Stimulated activated CD4-positive, alpha-beta T cell treated with anti-CD3 and anti-CD28 coated beads, TNF-alpha, amount 100 ng/mL, for 24 hours (primary cell): Measurements from ENCODE around the gene BPIFA3.
"Not testable (repeated sequence)": the region's sequence is repeated elsewhere in the genome, so short reads cannot be mapped to it uniquely, and the experiment has no call there.

Experiments
- DNase-seq, 3 experiments: peaks; one replicate each; pipeline ENCODE4 v3.0.0-alpha.2; 2020; ENCODE audit warnings: low read depth in 3 of 3

BPIFA3 gene

DNA sequence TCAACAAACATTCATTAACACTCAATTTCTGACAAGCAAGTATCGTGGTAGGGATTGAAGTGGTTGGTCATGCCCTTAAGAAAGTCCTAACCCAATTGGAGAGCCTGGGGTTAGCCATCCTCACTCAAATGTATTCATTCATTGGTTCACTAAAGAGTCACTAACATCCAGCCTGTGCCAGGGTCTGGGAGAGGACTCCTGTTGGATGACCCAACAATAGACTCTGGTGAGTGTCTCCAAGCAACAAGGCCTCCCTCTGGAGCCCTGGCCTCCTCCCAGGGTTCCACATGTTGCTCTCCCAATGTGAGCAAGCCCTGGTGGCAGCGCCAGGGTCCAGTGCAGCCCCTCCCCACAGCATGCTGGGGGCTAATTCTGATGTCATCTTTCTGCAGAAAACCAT is at the start of gene BPIFA3:
Gene BPIFA3, plus strand, starts transcription at position 301 of the 400 bp plus-strand sequence. CDS start 185 bp downstream, outside the sequence.
- DNase-seq, result no peak

DNA sequence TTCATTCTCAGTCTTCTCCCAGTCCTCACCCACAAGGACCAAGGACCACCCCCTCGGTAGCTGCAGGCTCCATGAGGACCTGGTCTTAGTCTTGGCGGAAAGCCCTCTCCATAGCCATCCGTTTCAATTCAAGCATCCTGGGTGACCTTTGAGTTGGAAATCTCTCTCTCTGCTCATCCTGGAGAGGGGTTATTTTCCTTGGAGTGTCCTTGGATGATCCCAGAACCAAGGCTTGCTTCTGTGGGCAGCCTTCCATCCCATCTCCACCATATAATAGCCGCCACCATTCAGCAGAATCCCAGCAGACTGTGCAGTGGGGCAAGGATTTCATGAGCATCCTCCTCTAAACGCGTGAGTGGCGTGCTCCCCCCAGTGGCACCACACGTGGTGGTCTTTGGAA is 49.3 kb upstream of the BPIFA3 start, which contains the start of gene BPIFA2:
Gene BPIFA2, plus strand, starts transcription at position 301 of the 400 bp plus-strand sequence. CDS start 987 bp downstream, outside the sequence.
- DNase-seq, result no peak

DNA sequence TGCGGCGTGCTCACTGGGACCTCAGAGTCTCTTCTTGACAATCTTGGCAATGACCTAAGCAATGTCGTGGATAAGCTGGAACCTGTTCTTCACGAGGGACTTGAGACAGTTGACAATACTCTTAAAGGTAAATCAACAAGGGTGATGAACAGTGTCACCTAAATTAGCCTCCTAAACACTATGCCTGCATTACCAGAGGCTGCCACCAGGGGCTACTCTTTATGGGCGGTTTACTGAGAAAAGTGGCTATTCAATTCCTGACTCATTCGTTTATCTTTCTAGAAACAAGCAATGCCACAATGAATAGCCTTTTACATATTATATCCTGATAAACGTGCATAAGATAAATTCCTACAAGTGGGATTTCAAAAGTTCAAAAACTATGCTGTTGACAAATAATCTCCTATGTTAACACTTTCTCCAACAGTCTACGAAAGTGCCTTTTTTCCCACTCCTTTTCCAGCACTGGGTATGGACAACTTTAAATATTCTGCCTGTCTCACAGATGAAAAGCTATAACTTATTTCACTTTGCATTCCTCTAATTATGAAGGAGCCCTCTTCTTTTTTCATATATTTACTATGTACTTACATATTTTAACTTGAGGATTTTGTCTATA is 47.9 kb upstream of the BPIFA3 start:
- peak in 1 of 3 experiments; percentile 31 for DNase-seq

DNA sequence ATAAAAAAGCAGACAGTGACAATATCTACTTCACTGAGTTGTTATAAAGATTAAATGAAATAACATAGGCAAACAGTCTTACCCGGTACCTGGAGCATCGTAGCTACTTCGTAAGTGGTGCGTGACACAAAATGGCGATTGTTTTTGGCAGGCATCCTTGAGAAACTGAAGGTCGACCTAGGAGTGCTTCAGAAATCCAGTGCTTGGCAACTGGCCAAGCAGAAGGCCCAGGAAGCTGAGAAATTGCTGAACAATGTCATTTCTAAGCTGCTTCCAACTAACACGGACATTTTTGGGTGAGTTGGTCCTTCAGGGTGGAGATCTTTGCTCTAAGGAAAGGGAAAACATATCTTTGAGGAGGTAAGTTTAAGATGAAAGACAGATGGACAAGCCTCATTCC is 44.4 kb upstream of the BPIFA3 start:
- no peak for DNase-seq

DNA sequence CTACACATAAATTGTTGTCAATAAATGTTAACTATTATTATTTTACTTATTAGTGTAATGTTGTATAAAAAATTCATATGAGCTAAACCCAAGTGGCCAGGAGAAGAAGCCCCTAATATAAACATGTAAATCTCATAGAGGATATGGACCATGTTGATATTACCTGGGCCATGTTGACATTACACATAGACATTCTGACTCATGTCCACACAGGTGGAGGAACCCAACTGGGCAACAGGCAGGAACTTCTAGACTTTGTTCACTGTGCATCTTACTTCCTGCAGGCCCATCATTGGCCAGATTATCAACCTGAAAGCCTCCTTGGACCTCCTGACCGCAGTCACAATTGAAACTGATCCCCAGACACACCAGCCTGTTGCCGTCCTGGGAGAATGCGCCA is 42.0 kb upstream of the BPIFA3 start:
- DNase-seq, result no peak

DNA sequence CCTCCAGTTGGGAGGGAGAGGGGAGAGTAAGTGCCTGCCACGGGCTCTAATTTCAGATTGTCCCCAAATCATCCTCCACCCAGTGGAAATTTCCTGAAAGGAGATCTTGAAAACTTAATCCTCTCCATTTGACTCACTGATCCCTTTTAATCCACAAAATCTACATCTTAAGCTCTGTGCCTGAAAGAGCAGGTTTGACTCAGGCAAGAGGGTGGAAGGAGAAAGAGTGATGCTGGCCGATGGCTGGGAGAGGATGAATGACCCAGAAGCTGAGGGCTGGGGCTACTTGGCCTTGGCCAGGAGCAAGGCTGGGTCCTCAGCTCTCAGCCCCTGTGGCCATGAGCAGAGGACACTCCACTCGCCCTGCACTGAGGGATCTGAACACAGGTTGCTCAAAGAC is 41.1 kb upstream of the BPIFA3 start:
- DNase-seq, result no peak

DNA sequence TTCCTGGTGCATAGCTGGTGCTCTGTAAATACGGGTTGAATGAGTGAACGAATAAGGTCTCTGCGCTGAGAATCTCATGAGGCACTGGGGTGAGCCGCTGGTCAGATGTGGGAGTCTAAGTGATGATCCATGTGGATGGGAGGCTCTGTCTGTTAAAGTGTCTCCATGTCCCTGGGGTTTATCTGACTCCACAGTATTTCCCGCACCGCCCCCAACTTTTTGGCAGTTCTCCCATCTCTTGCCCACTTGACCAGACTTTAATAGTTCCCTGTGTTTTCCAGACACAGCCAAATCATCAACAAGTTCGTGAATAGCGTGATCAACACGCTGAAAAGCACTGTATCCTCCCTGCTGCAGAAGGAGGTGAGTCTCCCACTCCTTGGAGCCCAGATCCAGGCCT is 39.3 kb upstream of the BPIFA3 start:
- no peak for DNase-seq

DNA sequence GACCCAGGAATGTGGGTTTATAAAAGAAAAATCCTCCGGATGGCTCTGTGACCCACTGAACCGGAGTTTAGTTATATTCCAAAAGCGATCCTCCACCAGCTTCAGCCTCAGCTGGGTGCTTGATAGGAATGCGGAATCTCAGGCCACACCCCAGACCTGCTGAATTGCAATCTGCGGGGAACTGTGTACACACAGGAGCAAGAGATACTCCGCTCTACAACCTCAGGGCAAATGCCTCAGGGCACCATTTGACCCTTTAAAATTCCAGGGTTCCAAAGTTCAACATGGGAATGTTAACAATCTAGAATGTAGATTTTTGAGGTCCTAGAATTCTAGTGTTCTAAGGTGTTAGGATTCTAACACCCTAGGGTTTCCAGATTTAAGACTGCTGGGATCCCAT is 38.4 kb upstream of the BPIFA3 start:
- no peak for DNase-seq

DNA sequence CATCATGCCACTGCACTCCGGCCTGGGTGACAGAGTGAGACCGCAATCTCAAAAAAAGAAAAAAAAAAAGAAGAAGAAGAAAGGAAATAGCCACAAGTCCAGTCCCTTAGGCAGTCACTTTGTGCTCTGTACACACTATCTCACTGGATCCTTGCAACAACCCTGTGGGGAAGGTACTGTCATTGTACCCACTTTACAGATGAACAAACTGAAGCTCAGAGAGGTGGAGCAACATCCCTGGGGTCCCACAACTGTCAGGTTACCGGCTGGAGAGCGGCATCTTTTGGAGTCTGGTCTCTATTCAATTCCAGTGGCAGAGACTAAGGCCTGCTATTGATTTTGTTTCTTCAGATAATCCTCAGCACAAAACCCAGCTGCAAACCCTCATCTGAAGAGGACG is 37.0 kb upstream of the BPIFA3 start:
- DNase-seq, result no peak

DNA sequence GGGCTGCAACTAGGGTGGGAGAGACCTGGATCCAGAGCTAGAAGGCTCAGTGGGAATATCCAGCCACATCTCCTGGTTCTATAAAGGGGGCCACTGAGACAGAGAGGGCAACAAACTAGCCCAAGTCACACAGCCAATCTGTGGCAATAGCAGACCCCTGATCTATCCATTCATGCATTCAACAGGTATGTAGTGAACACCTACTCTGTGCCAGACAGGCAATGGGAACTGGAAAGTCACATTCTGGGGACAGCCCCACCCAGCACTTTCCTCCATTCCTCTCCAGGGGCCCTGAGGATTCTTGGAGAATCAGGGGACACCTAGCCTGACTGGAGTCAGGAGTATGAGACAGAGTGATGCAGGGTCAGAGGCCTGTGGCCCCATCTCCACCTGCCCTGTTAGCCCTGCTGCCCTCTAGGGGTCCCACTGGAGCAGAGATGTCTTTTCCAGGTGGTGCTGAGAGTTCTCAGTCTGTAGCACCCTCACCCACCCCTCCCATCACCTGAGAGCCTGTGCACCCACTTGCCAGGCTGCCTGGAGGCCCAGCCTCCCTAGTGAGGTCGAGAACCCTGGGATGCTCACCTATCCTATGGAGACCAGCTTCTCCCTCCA is 35.6 kb upstream of the BPIFA3 start:
- no peak for DNase-seq

DNA sequence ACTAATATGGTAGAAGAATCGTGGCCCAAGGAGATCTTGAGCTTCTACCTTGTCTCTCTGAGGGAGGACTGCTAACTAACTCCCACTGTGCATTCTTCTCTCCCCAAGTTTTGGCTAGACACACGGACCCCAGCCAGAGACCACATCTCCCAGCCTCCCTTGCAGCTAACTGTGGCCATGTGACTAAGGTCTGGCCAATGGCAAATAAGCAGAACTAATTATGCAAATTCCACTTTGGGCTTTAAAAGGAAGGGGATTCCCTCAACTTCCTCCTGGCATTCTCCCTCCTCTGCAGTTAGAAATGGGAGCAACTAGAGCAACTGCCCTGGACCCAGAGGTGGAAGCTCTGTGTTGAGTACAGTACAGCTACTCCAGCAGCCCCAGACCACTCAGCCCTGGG is 33.8 kb upstream of the BPIFA3 start:
- DNase-seq, result no peak

DNA sequence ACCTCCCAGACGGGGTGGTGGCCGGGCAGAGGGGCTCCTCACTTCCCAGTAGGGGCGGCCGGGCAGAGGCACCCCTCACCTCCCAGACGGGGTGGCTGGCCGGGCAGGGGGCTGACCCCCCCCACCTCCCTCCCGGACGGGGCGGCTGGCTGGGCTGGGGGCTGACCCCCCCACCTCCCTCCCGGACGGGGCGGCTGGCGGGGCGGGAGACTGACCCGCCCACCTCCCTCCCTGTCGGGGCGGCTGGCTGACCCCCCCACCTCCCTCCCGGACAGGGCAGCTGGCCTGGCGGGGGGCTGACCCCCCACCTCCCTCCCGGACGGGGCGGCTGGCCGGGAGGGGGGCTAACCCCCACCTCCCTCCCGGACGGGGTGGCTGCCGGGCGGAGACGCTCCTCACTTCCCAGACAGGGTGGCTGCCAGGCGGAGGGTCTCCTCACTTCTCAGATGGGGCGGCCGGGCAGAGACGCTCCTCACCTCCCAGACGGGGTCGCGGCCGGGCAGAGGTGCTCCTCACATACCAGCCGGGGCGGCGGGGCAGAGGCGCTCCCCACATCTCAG is 32.0 kb upstream of the BPIFA3 start:
- not testable (repeated sequence) for DNase-seq

DNA sequence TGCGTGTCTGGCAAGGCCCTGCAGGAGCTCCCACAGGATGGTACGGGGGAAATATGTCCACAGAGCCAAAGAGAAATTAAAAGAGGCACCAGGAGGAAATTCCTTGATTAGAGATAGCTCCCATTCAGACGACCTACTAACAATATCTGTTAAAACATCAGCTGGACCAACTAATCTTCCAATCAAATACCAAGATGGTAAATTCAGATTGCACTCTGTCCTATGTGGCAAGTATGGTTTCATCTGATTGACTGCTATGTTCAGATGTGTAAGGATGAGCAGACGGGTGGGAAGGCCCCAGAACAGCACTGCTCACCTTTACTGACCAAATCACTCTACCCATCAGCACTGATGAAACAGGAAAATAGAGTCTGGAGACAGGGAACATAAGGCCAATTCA is 29.7 kb upstream of the BPIFA3 start:
- no peak for DNase-seq

DNA sequence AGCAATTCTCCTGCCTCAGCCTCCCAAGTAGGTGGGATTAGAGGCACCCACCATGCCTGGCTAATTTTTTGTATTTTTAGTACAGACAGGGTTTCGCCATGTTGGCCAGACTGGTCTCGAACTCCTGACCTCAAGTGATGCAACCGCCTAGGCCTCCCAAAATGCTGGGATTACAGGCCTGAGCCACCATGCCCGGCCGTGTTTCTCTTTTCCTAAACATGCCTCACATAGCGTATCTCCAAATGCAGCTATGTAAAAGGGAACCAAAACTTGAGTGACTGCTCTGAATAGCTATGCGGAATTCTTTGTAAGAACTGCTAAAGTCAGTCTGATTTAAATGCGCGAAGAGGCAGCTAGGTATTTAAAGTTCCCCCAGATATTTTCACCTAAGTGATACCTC is 28.7 kb upstream of the BPIFA3 start:
- DNase-seq, result no peak

DNA sequence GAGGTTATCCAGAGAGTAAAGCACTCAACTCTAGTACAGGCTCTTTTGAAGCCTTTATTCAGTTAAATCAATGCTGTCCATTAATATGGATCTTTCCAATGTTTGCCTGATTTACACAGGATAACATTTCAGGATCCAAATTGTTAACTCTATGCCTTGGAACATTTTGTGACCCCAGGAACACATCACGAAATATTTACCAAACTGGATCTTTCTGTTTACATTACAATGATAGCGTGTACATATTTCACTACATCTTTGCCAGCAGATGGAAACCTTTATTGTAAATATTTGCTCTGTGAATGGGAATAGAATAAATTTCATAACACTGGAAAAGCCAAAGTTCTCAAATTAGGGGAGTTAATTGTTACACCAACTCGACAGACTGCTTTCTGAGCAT is 25.7 kb upstream of the BPIFA3 start:
- DNase-seq, result no peak

DNA sequence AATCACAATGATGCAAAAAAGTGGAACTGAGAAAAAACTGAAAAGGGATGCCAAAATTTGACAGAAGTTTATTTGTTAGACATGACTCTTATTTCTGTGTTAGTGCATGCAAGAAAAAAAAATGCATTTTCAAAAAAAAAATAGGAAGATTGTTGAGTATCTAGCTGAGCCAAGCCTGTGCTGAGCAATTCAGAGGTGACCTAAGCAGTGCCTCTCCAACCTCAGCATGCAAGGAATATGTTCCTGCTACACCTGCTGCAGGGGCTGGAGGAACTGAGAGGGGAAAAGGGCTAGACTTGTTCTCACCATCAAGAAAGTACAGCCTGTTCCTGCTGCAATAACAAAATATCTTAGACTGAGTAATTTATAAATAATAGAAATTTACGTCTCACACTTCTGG is 25.2 kb upstream of the BPIFA3 start:
- DNase-seq, result no peak

DNA sequence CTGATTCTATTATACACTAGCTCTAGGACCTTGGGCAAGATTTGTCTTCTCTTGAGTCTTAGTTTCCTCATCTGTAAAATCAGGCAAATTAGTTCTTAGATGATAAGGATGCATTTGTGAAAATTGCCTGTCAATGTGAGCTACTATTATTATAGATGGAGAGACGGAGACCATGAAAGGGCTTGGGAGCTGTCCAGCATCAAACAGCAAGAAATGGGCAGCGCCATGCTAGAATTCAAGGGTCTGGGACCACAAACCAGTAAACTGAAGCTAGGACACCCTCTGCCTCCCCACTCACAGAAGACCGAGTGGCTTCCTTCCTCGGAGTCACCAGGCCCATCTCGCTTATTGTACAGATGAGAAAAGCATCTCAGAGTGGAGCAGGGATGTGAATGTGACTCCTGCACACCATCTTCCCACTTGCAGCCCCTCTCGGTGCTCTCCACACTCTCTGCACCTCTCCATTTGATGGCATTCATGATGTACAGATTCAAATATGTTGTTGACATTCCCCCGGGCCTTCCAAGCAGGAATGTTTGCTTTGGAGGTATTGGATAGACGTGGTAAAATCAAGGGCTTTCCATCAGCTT is 24.1 kb upstream of the BPIFA3 start:
- DNase-seq, result no peak

DNA sequence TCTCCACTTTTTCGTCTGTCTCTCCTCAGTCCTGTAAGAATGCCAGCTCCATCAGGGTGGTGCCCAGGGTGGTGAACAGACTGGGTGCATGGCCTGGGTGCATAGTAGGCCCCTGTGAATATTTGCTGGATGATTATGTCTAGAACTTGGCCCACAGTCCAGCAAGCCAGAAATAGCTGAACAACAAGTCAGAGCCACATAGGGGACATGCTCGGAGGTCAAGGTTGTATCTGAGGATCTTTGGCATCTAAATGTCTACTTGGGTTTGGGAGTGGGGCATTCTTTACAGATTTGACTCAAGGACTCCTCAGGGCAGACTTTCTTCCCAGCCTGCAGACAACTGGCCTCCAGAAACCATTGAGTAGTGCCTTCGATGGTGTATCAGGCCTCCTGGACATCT is 18.1 kb upstream of the BPIFA3 start:
- DNase-seq, result no peak

DNA sequence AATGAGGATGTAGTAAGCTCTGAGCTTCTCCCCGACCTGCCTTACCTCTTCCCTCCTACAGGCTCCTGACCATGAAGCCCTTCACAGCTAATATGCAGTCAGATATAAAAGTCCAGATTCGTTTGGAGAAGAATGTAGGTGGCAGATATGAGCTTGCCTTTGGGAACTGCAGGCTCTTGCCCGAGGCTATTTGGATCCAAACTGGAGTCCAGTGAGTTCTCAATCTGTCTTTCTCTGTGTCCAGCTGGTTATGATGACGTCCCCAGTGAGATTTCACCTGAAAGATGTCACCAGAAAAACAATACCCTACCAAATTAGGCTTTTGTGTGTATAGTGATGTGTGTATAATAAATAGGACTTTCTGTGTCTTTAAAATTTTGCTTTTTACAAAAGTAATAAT is 14.7 kb upstream of the BPIFA3 start:
- DNase-seq, result no peak

DNA sequence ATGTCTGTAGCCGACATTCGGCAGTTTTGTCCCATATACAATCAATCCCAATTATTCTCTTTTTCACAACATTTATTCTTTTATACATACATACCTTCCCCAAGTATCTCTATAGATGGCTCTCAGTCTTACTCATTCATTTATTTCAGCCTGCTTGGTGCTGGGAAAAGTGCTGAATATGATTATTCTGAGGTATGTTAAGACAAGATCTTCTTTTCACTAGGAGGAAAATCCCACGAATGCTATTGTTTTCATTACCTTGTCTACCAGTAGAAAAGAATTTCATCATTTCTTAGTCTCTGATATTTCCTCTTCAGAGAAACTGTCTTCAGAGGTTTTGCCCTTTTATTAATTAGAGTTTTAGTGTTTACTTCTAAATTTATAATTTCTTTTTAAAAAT is 13.7 kb upstream of the BPIFA3 start:
- no peak for DNase-seq

DNA sequence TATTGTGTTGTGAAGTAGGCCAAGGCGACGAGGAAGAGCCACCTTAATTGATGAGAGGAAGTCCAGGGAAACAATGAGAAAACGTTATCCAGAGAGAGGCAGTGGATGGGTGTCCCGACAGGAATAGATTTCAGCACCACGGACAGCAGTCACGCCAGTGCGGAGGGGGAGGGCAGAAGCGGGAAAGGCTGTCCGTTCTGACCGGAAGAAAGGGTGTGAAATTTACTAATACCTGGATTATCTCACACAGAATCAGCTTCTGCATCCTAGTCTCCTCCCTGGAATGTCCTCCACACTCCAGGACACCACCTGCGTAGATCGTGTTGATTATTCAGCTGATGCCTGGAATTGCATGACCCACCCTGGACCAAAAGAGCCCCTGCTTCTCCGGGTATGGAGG is 7.4 kb upstream of the BPIFA3 start:
- DNase-seq, result peak in 1 of 3 experiments; percentile 20

DNA sequence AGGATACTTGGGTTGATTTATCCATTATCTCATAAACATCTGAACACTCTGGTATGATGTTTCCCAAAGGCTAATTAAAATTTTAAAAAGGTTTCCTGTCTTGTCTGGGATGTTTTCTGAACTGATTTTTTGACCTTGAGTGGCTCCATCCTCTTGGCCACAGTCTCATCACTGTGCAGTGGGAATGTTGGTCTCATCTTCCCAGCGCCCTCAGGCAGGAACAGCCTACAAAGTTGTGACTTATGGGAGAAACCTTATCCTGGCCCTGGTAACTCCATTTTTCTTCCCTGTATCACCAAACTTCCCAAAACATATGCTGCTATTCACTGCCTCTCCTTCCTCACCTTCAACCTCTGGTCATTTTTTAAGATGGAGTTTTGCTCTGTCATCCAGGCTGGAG is 6.8 kb upstream of the BPIFA3 start:
- no peak for DNase-seq

DNA sequence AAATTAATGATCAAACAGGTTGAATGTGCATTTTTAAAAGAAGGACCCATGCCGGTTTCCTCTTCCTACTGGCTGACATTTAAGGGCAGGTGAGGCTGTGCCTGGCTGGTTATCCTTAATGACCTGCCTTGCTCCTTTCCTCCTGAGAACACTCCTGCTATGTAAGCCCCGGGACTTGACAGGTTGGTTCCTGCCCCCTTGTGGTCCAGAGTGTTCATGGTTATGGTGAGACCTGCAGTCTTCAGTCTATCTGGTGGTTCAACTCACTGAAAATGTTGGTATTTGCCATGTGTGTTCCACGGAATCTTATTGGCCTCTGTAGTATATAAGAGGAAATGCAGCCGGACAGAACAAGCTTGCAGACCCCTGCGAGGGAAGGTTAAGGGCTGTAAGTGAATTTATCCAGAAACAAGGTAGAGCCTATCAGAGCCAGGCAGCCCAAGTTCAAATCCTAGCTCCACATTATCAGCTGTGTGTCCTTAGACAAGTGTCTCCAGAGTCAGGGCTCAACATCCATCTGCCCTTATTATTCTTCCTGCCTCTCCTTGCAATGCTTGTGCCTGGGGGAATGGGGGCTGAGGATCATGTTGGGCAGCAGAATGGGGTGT is 5.2 kb upstream of the BPIFA3 start:
- DNase-seq, result peak in 2 of 3 experiments; percentile 5 to 16
